COLO668 (cell line): Measurements from ENCODE around the gene MED13L.

Source experiments
- DNase-seq: peaks from one replicate; lab custom pipeline; 2025; ENCODE audit not compliant: unreplicated experiment; lab: John Stamatoyannopoulos, UW

The MED13L gene

DNA sequence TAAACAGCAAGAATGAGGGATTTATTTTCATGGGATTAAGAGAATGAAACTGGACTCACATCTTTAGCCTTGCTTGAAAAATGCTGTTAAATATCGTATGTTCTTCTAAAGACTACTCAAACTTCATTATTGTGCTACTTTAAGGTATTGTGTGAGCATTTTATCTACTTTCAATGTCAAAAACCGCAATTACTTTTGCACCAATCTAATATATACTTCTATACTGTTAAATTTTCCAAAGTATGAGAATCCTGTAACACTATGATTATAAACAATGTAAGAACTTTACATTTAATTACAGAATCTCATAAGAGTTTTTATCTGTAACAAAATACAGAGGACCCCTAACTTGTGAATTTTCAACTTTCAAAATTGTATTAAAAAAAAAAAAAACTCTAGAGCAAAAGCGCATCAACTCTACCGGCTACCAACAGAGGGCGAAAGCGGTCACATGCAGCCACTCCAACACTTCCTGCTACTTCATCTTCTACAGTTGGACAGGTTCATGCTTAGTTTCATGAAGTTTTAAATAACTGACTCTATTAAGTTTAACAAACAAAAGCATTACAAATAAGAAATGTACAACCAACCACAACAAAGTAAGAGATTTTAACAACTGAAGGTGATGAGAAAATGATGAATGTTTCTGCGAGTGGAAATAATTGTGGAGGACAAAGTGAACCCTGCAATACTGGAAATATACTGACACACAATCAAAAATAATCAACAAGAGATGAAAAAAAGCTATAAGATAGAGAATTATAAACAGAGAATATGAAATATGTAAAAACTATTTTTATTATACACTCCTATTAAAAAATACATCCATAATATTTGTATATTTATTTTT is 210.9 kb downstream of the MED13L start:
- DNase-seq, result peak; percentile 25

DNA sequence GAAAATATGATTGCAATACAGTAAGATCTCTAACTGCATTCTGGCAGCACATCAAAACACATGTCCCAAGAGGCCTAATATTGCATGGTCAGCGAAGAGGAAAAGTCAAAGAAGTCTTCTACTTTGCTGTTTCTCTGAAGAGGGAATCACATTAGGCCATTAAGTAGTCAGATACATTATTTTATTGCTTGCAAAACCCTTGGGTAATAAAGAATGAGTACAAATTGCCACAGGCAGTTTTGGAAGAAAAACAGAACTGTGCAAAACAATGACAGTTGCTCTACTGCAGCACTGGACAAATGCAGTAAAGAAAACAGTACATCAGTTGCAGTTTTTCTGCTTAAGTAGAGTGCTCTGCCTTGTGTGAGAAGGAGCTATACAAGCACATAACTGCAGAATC is 211.9 kb downstream of the MED13L start:
- no peak for DNase-seq

DNA sequence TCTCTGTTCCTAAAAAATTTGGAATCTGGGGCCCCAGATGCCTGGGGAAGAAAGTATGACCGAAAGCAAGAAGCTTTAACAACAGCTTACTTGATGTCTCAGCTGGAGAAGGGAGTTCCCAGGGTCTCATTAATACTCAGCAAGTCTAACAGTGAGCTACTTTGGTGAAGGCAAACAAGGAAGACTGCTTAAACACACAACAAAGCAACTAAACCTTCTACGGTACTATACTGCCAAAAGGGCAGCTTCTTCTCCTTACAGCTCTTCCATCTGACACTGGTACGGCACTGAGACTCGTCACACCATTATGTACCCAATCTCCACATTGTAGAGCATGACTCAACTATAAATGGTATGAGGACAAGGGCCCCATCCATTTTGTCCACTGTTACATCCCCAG is 213.0 kb downstream of the MED13L start:
- DNase-seq, result no peak

DNA sequence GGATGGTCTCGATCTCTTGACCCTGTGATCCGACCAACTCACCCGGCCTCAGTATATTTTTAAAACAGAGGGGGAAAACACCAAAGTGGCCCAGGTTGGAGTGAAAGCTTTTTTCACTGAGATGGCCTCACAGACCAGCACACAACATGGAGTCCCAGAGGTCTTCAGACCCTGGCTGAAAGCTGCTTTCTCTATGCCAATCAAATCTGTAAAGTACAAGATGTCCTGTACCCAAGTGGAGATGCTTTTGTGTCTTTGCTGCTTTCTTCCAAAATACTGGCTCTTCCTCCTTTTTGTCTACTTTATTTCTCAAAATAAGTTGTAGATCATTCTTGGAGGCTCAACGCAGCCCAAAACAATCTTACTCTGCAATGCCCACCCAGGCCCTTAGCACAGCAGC is 214.8 kb downstream of the MED13L start:
- DNase-seq, result no peak

DNA sequence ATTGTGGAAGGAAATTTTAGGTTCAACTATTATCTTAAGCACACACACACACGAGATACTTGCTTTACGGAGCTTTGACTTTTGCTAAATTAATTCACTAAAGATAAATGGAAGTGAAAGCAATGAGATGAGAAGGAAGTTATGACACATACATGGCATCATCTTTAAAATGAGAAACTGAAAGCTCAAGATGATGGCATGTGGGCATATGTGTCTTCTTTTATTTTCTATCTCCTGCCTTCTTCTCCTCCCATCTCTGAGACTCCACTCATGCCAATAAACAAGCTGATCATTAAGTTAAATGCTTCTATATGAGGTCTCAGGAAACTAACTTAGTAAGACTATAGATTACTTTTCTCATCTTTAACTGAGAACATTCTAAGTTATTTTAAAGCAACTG is 216.7 kb downstream of the MED13L start:
- DNase-seq, result no peak

DNA sequence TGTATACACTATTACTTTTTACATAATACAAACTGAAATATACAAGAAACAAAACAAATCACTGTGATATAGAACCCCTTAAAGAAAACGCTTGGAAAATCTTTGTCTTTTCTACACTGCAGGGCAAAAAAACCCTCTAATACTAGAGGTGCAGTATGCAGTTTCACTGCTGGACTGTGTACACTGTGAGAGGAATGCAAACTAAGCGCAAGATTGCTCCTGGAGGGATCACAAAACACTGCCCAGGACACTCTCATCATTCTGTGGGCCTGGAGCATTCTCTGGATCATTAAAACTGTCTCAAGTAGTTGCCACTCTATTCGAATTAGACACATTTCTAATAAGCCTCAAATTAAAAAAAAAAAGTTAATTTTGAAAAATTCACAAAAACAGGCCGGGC is 217.6 kb downstream of the MED13L start:
- no peak for DNase-seq

DNA sequence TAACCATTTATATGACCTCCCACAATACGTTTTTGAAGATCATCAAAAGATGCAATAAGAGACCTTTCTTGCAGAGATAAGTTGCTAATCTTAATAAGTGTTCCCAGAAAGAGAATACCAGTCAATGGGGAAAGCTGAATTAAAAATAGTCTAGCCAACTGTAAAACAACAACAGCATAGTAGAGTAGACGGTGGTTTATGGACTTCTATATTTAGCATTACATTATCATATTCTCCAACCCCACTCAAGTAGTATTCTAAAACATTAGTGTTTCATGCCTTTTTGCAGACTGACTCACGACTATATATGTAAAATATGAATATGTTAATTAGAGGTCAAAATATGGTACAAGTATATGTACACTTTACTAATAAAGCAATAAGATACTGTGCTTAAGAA is 218.9 kb downstream of the MED13L start:
- DNase-seq, result no peak

DNA sequence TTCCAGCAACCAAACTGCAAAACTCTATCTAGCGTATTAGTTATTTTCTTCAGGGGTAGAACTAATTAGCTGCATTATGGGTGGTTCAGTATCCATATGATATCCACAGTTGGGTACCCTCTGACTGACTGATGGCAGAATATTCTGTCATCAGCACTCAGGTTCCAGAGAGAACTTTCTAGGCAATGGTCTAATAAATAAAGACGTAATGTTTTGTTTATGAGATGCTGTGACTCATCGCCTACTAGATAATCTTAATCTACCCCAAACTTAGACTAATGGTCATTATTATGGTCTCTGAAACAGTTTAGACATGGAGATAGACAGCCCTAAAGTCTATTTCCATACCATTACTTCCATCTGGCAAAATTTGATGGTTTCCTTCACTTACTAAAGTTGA is 220.1 kb downstream of the MED13L start:
- DNase-seq, result no peak

DNA sequence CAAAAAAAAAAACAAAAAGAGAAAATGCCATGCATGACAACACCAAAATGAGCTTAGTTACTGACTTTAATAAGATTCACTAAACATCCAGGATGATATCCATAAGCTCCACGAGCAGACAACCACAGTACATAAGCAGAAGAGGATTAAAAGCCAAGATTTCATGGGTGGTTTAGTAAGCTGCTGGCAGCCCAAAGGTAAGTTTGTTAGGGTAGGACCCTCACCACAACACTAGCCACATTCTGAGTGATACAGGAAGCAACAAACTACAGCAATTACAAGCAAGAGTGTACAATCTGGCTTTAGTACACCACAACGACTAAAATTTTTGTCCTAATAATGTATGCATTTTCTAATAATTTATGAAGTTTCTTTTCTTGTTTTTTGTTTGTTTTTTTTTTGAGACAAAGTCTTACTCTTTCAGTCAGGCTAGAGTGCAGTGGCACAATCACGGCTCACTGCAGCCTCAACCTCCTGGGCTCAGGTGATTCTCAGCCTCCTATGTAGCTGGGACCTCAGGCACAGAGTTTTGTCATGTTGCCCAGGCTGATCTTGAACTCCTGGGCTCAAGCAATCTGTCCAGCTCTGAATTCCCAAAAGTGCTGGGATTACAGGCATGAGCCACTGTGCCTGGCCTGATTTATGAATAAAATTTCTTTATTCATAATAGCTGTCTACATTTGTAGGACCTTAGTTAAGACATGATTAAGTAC is 221.4 kb downstream of the MED13L start:
- no peak for DNase-seq

DNA sequence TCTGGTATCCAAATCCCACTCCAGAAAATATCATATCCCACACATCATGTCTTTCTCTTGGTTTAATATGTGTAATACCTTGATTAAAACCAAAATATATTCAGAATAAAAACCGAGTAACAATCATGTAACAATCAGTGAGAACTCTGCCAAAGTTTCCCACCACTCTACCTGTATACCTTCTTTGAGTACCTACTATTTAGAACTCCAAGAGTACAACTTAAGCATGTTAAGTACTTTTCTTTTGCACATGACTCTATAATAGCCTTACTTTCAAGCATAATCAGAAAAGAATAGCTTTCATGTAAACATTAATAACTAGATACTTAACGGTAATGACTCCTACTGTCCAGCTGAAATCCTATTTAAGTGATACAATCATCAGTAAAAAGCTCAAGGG is 223.2 kb downstream of the MED13L start:
- DNase-seq, result no peak

DNA sequence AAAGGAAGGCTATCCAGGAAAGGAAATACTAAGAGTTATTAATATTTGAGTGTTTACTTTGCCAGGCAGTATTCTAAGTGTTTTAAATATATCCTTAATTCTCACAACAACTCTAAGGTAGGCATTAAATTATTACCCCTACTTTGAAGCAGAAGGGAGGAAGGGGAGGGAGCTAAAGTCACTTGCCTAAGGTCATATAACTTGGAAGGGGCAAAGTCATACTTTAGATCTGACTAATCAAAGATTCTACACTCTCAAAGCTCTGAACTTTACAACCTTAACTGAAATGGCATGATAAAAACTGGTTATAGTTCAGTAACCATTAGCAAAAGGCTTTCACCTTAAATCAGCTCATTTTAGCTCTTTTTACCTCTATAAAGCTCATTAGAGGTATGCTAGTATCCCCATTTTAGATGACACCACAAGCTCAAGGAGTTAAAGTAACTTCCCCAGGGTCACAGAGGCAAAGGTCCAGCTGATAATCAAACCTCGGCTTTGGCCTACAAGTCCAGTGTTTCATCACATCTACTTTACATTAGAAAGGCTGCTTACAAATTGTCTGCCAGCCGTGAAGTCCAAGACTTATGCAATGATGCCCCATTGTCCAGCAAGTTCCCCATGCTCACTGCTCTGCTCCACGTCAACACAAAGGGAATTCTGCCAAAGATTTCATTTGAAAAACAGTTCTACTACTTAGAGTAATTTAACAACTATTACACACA is 223.9 kb downstream of the MED13L start:
- DNase-seq, result no peak

DNA sequence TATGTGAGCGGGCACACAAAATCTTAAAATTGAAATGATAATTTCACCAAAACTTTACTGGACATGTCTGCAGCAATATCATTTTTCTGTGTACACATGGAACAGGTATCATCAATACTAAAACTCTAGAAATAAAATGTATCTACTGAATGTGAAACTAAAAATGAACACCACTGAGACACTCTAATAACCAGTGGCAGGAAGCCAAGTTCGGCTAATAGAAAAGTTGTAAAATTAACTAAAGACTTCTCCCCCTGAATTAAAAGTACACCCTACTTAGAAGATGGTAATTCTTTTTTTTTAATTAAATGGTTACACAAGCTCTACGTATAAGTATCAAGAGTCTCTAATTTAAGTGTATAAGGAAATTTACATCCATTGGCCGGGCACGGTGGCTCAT is 227.2 kb downstream of the MED13L start:
- DNase-seq, result no peak

DNA sequence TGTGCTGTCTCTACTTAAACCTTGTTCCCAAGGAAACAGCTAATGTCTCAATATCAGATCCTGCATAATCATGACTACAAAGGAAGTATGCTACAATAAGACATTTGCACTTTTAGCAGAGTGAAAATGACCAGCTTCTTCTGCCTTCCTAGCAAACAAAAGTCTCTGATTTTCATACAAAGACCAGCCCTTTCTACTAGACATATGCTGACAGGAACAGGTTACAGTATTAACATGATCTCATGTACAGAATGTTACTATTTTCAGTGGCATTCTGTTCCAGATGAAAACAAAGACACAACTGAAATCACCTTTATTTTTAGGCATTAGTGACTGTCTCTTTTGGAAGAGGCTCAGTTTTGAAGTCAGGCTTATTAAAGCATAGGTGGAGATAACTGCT is 228.6 kb downstream of the MED13L start:
- no peak for DNase-seq

DNA sequence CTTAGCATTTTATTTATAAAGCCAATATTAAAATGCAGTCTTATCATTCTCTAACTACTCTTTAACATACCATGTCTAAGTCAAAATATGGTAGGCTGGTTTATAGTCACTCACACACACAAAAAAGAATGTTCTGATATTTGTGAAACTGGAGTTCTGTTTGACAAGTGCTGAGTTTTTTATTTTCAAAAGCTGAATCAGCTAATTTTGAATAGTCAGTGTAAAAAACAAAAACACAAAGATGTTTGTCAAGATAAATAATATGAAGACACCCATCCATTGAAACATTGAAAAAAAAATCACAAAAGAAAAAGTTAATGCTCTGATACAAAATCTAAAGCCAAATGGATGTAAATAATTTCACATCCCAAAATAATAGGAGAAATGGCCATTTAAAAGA is 231.5 kb downstream of the MED13L start:
- no peak for DNase-seq

DNA sequence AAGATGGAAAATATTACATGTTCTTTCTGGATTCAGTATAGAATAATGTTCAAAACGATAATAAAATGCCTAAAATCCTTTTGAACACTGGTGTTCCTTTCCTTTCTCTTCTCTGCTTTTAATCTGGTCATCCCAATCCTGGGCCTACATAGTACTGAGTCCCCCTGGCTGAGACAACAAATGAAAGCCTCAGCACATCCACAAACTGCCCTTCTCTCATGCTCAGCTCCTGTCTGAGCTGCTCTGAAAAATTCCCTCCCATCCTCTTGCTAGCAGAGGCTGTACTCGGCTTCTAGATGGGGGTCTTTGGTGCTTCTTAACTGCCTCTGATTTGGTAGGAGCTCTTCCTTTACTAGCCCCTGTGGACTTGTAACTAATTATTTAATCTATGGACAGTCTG is 232.3 kb downstream of the MED13L start:
- DNase-seq, result no peak

DNA sequence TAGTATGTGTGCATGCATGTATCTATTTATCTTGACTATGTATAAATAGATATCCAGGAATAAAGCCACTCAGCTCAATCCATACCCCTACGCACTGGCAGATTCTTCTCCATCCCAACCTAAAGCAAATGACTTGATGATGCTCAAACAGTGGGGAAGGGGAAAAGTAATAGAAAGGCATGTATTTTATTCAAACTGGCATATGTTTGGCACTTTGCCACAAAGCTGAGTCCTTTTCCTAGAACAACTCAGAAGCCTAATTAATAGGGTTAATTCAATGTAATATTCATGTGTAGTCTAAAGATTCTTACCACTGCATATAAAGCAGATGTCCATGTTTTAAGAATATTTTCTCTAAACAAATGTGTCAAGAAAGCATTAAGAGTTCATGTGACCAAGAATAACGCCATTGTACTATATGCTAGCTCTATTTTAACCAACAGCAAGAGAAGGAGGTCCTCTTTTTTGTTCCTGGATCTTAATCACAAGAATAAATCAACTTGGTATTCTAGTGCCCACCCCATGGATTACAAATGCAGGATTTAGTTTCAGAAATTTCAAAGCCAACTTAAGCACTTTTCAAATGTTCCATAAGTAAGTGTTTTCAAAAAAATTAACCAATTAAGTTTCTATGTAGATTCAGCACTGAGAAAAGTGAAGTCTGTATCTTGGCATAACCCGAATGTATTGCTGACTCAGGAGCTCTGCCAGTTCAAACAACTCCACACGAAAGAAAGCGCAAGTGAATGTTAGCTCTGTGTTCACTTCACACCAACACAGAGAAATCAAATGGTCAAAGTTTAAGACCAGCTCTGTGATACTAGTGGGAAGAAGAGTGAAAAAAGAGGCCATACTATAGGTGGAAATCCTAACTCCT is 233.6 kb downstream of the MED13L start:
- DNase-seq, result no peak

DNA sequence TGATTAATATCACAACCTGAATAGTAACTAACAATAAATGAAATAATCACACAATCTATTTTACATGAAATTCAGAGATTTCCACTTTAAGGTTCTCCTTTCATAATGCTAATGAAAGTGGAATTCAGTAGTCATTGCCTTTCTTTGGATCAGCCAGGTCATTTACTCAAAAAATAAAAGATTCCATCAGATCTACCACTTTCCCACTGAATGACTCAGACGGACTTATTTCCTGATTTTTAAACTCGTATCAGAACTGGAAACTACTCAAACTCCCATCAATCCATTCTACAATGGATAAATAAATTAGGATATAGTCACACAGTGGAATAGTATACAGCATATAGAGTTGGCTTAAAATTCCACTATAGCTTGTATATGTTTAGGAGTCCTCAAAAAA is 237.1 kb downstream of the MED13L start:
- no peak for DNase-seq

DNA sequence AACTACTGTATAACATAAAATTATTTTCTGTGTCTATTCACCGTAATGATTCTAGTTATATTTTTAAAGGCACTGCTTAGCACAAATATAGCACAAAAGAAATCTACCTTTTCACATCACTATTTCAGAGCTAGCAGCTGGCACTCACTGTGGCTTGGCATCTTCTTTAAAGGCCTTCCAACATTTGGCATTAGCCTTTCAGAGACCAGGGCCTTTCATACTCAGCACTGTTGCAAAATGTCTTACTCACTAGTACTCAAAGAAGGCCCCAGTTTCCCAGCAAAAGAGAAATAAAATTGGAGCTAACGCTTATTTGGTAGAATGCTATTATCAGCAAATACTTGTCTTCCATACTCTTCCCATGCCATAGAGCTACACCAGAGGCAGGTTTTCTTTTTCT is 238.4 kb downstream of the MED13L start:
- DNase-seq, result no peak

DNA sequence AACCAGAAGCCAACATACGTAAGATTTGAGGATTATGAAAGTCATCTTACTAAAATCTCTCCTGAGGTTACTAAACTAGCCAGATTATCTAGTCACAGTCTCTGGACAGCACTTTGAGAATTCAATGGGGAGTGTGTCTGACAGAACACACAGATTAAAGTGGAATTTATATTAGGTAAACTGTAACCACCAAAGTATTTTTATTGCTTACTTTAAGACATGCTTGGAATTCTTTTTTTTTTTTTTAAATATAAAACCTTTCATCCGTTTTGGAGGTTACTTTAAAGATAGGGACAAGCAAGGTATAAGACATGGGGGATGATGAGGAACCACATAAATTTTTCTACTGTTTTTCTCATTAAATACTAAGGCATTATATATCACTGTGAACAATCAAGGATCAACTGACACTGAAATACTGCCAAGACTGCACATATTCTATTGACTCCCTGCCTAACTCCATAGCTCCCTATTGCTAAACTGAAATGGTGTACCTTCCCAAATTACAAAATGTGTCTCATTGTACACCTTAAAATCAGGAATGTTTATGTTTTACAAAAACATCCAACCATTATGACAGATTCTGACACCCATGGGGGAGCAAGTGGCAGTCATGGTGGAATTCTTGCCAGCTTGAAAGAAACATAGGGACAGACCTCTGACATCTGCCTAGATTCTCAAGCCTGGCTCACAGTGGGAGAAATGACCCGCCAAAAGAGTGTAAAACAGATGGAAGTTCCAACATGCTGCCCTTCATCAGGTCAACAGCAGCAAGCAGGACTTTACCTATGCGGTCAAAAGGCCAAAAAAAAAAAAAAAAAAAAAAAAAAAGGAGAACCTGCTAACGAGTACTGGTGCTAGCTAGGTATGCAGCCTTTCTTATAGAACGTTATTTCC is 239.3 kb downstream of the MED13L start:
- no peak for DNase-seq

DNA sequence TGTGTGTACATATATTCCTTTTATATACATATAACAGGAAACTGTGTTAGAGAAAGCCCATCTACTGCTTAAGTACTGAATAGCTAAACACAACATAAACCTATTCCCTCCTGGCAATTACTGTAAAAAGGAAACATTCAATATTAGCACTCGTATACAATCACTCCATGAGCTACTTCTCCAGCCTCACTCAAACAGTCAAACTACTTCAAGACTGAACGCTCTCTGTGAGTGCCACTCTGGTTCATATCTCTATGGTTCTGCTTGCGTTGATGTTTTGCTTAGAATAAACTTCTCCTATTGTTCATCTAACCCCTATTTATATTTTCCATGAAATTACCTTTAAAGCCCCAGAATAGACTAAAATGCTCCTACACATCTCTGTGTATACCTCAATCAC is 243.7 kb downstream of the MED13L start:
- DNase-seq, result no peak
